ENCODE results near the gene DBX1.

The DBX1 gene

GRCh38 chr11:20120134-20120925 lies 39.9 kb downstream of the DBX1 start:
- DNase-seq: no peak

DNA sequence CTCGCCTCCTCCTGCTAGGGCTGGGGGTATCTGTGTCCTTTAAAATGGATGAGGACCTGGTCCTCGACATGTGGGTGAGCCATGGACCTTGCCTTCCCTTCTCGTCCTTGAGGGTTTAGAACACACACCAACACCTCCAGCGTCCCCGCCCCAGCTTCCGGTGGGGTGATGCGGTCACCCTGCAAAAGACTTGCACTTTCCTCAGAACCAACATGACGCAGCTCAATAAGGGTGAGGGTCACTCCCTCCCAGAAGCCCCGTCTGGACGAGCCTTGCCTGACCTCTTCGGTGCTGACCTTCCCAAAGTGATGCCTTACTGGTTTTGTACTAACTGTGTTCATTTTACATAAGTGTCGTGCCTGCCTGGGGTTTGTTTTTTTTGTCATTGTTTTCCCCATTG lies 41.0 kb downstream of the DBX1 start:
- DNase-seq: no peak

GRCh38 chr11:20118209-20118608 lies 42.1 kb downstream of the DBX1 start:
- no peak for DNase-seq

GRCh38 chr11:20117291-20117690 lies 43.0 kb downstream of the DBX1 start:
- DNase-seq: no peak

- DNase-seq: no peak
Observed at GRCh38 chr11:20116825-20117224, 43.5 kb downstream of the DBX1 start.

DNA sequence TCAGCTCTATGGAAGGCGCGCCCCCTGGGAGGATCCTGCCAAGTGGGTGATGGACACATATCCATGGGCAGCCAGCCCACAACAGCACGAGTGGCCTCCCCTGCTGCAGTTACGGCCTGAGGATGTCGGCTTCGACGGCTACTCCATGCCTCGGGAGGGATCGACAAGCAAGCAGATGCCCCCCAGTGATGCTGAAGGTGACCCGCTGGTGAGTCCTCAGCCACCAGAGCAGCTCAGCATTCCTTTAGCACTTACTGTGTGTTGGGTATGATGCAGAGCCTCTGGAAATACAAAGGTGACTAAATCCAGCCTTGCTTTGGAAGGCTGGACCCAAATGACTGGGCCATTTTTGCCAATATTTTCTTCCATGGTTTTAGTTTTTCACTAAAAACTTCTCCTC lies 45.7 kb downstream of the DBX1 start:
- DNase-seq: no peak

DNA sequence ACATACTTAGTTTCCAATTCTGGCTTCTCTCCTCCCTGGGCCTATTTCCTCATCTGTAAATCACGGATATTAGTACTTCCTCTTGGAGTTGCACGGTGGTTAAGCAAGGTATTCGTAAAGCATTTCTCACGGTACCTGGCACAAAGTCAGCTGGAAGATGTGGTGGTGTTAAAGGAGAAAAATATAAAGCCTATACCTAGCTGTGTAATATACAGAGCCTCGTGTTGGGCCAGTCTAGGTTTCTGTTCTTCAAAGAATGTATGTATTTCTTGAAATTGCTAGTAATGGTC lies 47.2 kb downstream of the DBX1 start:
- peak in 1 of 4 experiments; percentile 8 for DNase-seq

- peak; percentile 30 to 54 (median 36) for DNase-seq
Observed at GRCh38 chr11:20112291-20113148, 47.8 kb downstream of the DBX1 start.

- peak in 1 of 4 experiments; percentile 6 for DNase-seq
Observed at GRCh38 chr11:20111871-20112270, 48.4 kb downstream of the DBX1 start.

- peak; percentile 23 to 52 (median 46) for DNase-seq
Observed at GRCh38 chr11:20110908-20111669, 49.2 kb downstream of the DBX1 start.

GRCh38 chr11:20109731-20110445 lies 50.4 kb downstream of the DBX1 start:
- no peak for DNase-seq
